Fibroblast of skin of left biceps (primary cell): ENCODE results near the gene TRAF3IP1.
"Not testable (repeated sequence)": the region's sequence is repeated elsewhere in the genome, so short reads cannot be mapped to it uniquely, and the experiment has no call there.

Experiments used
- DNase-seq, 2 experiments: peaks; one replicate each; pipeline ENCODE4 v3.0.0-alpha.2; 2013; ENCODE audit warnings: low read depth in 2 of 2

Gene TRAF3IP1

GRCh38 chr2:238339814-238340213, 19.5 kb downstream of the TRAF3IP1 start:
- no peak for DNase-seq

- no peak for DNase-seq
Observed at GRCh38 chr2:238341536-238341935, 21.2 kb downstream of the TRAF3IP1 start.

- no peak for DNase-seq
Observed at GRCh38 chr2:238344035-238344434, 23.7 kb downstream of the TRAF3IP1 start.

GRCh38 chr2:238344517-238344916, 24.2 kb downstream of the TRAF3IP1 start:
- DNase-seq: no peak

GRCh38 chr2:238345297-238345968, 25.1 kb downstream of the TRAF3IP1 start:
- no peak for DNase-seq

- no peak for DNase-seq
Observed at GRCh38 chr2:238346544-238346943, 26.2 kb downstream of the TRAF3IP1 start.

GRCh38 chr2:238350150-238350897, 30.0 kb downstream of the TRAF3IP1 start:
- no peak for DNase-seq

GRCh38 chr2:238351315-238351714, 31.0 kb downstream of the TRAF3IP1 start:
- no peak for DNase-seq

GRCh38 chr2:238352361-238352760, 32.0 kb downstream of the TRAF3IP1 start:
- DNase-seq: no peak

GRCh38 chr2:238358769-238359168, 38.5 kb downstream of the TRAF3IP1 start:
- no peak for DNase-seq

GRCh38 chr2:238359403-238359802, 39.1 kb downstream of the TRAF3IP1 start:
- no peak for DNase-seq

GRCh38 chr2:238361877-238362276, 41.6 kb downstream of the TRAF3IP1 start:
- no peak for DNase-seq

GRCh38 chr2:238362626-238363025, 42.3 kb downstream of the TRAF3IP1 start:
- DNase-seq: no peak

- DNase-seq: no peak
Observed at GRCh38 chr2:238369591-238370040, 49.3 kb downstream of the TRAF3IP1 start.

GRCh38 chr2:238370094-238370822, 49.9 kb downstream of the TRAF3IP1 start:
- DNase-seq: no peak

GRCh38 chr2:238370823-238371372, 50.6 kb downstream of the TRAF3IP1 start:
- DNase-seq: peak; percentile 31 to 33

GRCh38 chr2:238372277-238372676, 52.0 kb downstream of the TRAF3IP1 start:
- DNase-seq: not testable (repeated sequence)

GRCh38 chr2:238376884-238377391, 56.6 kb downstream of the TRAF3IP1 start:
- DNase-seq: no peak

GRCh38 chr2:238378230-238379095, 58.1 kb downstream of the TRAF3IP1 start:
- no peak for DNase-seq

- DNase-seq: no peak
Observed at GRCh38 chr2:238379096-238379810, 58.9 kb downstream of the TRAF3IP1 start.
